T1000 (cell line): Measurements from ENCODE around the gene BNC2.
"Not testable (repeated sequence)": the region's sequence is repeated elsewhere in the genome, so short reads cannot be mapped to it uniquely, and the experiment has no call there.

Experiments used
- DNase-seq: peaks from one replicate; lab custom pipeline; 2025; ENCODE audit warnings: mixed read lengths; lab: John Stamatoyannopoulos, UW

BNC2 gene

DNA sequence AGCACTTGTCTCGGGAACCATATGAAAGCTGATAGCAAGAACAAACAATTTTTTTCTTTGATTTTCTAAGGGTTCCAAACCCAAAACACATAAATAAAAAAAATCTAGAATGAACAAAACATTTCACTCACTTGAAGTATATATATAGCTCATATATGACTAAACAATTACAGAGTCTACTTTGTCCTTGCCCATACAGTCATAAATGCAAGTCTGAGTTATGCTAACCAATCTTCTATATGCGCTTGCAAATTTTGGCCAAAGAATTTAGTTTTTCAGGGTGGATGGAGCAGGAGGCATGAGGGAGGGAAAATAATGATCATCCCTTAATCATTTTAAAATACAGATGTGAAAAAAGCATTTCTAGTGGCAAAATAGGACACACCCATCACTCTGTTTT lies 370.1 kb downstream of the BNC2 start:
- DNase-seq = no peak

DNA sequence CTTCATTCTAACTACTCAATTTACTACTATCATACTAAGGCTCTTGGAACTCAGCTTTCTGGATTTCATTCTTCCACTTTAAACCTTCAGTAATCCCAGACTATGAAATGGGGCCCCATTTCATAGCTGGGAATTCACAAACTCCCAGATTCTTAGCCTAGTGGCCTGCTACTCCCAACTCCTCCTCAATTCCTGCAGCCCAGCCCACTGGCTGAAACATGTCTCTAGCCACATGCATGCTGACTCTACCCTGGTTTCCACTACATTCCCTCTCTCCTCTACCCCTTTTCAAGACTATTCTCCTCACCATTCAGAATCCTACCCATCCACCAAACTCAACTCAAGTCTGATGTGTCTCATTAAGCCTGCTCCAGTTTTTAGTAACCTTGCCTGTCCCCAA lies 370.6 kb downstream of the BNC2 start:
- DNase-seq = no peak

DNA sequence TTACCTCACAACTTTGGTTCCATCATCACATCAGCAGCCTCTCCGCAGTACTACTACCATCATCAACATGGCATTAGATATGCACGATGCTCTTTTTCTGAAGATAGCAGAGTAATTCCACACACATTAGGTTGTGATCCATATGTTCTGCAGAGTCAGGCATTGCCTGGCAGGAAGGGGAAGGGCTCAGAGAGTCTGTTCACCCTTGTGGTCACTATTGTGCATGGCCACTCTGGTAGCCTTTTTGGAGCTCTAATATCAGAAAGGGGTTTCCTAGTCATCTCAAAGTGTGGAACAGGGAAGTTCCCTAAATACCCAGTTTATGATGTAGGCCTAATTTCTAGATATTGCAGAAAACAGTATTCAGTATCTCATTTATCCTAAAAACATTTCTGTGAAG lies 373.6 kb downstream of the BNC2 start:
- no peak for DNase-seq

DNA sequence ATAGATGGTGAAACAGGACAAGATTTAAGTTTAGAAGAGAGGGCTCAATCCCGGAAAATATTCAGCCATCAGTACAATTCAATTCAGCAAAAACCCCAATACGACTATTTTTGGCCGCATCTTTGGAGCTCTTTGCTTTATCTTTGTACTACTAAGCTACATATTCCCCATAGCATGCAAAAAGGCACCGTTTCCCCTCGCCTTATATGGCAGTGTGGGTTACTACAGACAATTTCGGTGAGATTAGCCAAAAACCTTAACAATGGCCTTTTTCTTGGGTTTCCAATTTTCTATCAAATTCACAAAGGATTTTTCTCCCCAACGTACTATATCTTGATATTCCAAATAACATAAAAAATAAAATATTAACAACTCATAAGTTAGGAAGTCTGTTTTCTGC lies 382.6 kb downstream of the BNC2 start:
- no peak for DNase-seq

GRCh38 chr9:16485575-16486321 lies 384.7 kb downstream of the BNC2 start:
- no peak for DNase-seq

GRCh38 chr9:16485160-16485559 lies 385.3 kb downstream of the BNC2 start:
- DNase-seq = no peak

DNA sequence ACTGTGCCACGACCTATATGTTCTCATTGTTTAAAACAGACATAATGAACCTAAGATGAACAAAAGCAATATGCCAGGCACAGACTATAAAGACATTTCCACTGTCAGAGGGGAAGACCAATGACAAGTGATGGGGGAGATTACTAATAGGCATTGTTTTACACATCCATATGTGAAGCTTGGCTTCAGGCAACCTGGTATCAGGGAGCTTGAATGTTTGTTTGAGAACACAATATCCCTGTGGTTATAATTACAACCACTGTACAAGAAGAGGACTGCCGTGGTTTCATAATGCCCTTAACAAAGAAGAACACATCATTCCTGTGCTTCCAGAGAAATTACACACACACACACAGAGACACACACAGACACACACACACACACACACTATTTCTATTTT lies 385.7 kb downstream of the BNC2 start:
- DNase-seq = no peak

DNA sequence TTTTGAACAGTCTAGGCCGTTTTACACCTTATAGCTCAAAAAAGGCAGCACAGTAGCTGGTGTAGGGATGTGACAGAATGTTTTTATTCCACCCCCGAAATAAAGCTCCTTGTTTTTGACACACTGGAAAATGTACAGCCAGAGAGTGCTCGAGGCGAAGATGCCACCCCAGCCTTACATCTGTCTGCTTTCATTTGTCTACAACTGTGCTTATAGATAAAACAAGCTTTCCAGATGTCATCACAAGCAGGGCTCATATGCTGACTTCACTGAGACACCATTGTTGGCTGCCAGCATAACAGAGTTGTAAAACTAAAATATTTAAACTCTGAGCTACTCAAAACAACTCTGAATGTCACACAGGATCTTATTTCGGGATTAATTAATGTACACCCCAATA lies 386.3 kb downstream of the BNC2 start:
- no peak for DNase-seq

DNA sequence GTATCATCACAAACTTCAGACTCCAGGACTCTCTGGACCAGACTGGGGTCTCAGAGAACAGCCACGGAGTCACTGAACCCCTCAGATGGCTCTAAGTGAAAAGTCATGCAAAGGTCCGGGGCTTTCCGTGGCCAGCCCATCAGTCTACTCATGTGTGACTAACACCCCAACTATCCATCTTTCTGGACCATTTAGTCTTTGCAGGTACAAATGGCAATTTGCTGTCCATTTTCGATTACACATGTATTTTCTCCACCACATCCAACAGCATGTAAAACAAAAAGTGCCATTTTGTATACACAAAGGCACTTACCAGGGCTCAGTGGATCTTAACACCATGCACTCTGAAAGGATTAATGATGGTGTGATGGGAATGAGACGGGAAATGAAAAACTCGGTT lies 387.7 kb downstream of the BNC2 start:
- DNase-seq = no peak

GRCh38 chr9:16480584-16480983 lies 389.9 kb downstream of the BNC2 start:
- not testable (repeated sequence) for DNase-seq

DNA sequence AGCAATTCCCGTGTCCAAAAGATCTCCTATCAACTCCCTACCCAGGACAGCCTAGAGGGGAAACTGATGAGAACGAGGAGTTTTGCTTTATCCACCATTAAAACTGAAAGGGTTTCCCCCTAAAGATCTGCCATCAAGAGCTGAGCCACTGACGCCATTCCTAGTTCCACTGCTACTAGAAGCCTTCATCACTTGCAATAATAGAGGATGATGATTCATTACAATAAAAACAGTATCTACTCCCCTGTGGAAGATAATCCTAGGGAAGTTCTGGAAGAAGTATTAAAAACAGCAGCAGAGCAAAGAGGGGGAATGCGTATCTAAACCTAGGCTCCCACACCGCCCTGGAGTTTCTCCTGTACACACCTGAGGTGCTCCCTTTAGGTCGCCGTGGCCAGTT lies 394.5 kb downstream of the BNC2 start:
- no peak for DNase-seq

- DNase-seq = no peak
These were observed 395.2 kb downstream of the BNC2 start for GRCh38 chr9:16475257-16475656.

DNA sequence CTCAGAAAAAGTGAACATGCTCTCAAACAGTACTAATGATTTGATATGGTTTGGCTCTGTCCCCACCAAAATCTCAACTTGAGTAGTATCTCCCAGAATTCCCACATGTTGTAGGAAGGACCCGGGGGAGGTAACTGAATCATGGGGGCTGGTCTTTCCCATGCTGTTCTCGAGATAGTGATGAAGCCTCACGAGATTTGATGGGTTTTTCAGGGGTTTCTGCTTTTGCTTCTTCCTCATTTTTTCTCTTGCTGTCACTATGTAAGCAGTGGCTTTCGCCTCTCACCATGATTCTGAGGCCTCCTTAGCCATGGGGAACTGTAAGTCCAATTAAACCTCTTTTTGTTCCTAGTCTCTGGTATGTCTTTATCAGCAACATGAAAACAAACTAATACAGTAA lies 401.3 kb downstream of the BNC2 start:
- DNase-seq = no peak

- no peak for DNase-seq
These were observed 408.6 kb downstream of the BNC2 start for GRCh38 chr9:16461851-16462250.

DNA sequence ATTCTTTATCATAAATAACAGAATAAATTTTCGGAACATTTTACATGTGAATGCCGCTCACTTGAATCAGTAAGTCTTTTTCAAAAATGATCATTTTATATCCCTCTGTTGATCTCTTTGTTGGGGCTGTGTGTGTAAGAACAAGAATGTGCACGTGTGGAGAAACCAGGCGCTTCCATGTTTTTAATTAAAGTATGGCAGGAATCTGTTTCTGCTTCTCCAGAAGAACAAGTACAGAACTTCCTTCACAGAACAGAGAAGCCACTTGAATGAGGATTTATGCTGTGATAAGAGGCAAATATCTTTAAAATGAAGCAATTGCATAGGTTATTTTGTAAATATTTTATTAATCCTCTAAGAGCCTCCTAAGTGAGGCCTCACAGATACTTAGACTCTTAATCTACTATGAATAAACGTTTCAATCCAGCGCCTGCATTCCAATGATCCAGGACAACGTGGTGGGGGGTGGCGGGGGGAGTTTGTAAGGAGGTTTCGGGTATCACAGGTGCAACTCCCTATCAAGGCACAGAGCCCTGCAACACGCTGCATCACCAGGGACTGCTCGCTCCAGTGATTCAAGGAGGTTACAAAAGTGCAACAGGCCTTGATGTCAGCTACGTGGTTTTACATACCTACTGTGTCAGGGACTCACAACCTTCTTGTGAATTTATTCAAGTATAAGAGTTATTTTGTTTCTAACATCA lies 409.2 kb downstream of the BNC2 start:
- no peak for DNase-seq

- DNase-seq = no peak
These were observed 409.8 kb downstream of the BNC2 start for GRCh38 chr9:16460696-16461095.

GRCh38 chr9:16459421-16460148 lies 410.9 kb downstream of the BNC2 start:
- no peak for DNase-seq

- no peak for DNase-seq
These were observed 411.6 kb downstream of the BNC2 start for GRCh38 chr9:16458696-16459420.

- DNase-seq = no peak
These were observed 414.6 kb downstream of the BNC2 start for GRCh38 chr9:16455842-16456241.

- no peak for DNase-seq
These were observed 417.1 kb downstream of the BNC2 start for GRCh38 chr9:16453390-16453789.

DNA sequence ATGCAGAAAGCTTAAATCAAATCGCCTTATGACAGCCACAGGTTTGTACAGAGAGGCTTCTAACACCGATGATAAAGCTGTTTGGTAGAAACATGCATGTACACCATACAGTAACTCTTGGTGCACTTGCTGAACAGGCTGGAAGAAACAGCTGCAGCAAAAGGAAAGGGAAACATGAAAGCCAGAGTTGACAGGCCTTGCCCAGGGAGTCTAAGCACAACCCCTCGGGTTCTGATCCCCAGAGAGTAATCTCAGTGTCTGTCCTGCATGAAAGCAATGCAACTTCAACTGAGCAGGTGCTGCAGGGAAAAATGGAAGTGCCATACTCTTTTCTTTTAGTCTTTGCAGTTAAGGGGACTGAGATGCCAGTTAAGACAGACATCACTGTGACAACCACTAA lies 419.9 kb downstream of the BNC2 start:
- DNase-seq = no peak

DNA sequence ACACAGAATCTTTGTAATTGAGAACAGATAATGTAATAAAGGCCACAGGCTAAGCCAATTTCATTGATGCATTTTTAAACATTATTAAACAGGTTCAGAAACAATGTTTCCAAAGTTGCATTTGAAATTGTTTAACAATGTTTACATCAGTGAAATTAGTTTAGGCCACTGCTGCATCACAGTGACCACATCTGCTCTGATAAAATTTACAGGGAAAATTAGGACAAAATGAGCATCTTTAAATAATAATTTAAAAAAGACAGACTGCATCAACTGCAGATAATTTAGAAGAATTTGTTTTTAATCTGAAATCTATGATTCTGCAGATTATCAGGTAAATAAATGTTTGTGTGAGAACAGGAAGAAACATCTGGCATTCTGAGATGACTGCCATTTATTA lies 420.4 kb downstream of the BNC2 start:
- DNase-seq = no peak
